ENCODE results near the gene DYNC1H1.

The DYNC1H1 gene

GRCh38 chr14:101939646-101940170 lies 24.7 kb upstream of the DYNC1H1 start:
- in situ Hi-C loops (cut with MboI; ENCODE audit: low sequenced_read_pairs): no loop called here

DNA sequence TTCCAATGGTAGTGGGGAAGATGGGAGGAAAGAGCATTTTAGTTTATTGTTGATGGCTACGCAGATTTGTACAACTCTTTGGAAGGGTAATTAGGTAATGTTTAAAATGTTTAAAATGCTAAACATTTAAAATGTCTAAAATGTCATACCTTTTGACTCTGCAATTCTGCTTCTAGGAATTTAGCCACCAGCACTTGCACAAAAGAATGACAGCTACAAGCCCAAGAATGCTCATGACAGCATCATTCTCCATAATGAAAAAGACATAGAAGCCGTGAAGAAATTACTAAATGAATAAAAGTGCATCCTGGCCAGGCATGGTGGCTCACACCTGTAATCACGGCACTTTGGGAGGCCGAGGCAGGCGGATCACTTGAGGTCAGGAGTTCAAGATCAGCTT lies 19.9 kb upstream of the DYNC1H1 start:
- in situ Hi-C loops (cut with MboI; ENCODE audit: low sequenced_read_pairs): no loop called here

DNA sequence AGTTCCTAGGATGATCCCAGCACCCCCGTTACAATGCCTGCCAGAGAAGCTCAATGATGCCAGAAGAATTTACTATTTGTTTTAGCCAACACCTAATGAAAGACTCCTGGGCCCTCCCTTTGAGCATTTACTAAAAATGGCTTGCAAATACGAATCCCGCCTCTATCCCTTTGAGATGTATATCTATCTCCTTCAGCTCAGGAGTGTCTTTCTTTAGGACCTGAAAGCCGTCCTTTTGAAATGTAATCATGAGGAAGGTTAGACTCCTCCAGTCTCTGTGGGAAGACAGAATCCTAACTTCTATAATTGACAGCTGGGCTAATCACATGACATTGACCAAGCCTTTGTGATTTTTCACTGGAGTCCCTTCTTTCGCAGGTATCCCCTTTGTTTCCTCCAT lies 19.2 kb upstream of the DYNC1H1 start:
- in situ Hi-C loops (cut with MboI; ENCODE audit: low sequenced_read_pairs): no loop called here

DNA sequence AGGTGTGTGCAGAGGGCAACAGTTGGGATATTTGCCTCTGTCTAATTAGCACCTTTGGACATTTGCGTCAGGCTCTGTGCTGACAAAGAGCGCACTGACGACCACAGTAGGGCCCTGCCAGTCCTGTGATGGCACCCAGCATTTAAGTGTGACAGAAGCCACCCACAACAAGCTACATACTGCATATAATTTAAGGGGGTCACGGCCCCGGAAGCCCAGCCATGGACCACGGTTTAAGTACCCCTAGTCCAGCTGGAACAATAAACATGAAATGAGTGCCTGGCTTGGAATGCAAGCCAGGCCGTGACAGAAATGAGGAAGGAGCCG lies 16.8 kb upstream of the DYNC1H1 start:
- in situ Hi-C loops (cut with MboI; ENCODE audit: low sequenced_read_pairs): no loop called here

- in situ Hi-C loops (cut with MboI; ENCODE audit: low sequenced_read_pairs): no loop called here
Measured at GRCh38 chr14:101947904-101948665, 16.3 kb upstream of the DYNC1H1 start.

GRCh38 chr14:101948666-101949216 lies 15.6 kb upstream of the DYNC1H1 start:
- in situ Hi-C loops (cut with MboI; ENCODE audit: low sequenced_read_pairs): no loop called here

- in situ Hi-C loops (cut with MboI; ENCODE audit: low sequenced_read_pairs): no loop called here
Measured at GRCh38 chr14:101950100-101950499, 14.3 kb upstream of the DYNC1H1 start.

GRCh38 chr14:101950516-101951215 lies 13.7 kb upstream of the DYNC1H1 start:
- in situ Hi-C loops (cut with MboI; ENCODE audit: low sequenced_read_pairs): no loop called here

GRCh38 chr14:101953151-101953550 lies 11.2 kb upstream of the DYNC1H1 start:
- in situ Hi-C loops (cut with MboI; ENCODE audit: low sequenced_read_pairs): no loop called here

DNA sequence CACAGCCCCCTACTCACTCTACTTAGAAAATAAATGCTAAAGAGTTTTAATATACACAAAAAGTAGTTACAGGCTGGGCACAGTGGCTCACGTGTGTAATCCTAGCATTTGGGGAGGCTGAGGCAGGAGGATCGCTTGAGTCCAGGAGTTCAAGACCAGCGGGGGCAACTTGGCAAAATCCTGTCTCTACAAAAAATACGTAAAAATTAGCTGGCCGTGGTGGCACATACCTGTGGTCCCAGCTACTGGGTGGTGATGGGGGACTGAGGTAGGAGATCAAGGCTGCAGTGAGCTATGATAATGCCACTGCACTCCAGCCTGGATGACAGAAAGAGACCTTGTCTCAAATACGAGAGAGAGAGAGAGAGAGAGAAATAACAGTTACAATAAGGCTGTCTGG lies 9.9 kb upstream of the DYNC1H1 start:
- in situ Hi-C loops (cut with MboI; ENCODE audit: low sequenced_read_pairs): no loop called here

DNA sequence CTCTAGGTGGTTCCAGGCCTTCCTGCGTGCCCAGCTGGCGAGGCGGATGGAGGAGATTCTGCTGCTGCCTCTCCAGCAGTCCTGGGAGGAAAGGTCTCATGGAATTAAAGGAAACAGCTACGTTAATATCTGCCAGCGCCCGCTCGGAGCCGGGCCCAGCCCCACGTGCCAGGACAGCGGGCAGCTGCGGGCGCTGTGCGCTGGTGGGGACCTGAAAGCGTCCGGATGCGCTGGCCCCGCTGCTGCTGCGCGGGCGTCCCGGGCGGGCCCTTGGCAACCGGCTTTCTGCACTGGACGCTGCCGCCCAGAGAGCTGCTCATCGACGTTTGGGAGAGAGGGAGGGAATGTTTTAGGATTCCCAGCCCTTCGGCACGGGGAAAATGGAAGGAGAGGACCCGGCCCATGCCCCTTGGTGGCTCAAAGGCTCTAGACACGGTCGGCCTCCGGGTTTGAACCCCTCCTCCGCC lies 8.6 kb upstream of the DYNC1H1 start:
- in situ Hi-C loops (cut with MboI; ENCODE audit: low sequenced_read_pairs): no loop called here

DNA sequence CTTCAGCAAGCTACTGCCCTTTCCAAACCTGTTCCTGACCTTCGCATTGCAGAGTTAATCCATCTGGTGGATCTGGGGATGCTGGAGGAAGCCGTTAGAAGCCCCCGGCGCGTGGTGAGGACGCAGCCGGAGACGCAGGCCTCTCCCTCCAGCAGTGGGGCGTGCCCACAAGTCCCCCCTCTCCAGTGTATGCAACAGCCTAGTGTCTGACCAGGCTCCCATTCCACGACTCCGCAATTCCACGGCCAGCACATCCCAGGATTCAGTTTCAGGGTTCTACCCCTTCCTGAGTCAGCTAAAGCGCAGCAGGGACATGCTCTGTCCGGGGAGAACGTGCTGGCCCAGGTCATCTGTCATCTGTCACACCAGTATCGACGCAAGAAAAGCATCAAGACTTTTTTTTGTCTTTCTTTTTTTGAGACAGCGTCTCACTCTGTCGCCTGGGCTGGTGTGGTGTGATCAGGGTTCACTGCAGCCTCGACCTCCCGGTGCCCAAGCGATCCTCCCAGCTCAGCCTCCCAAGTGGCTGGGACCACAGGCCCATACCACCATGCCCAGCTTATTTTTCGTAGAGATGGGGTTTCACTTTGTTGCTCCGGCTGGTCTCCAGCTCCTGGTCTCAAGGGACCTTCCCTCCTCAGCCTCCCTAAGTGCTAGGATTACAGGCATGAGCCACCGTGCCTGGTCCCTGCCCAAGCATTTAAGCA lies 8.0 kb upstream of the DYNC1H1 start:
- in situ Hi-C loops (cut with MboI; ENCODE audit: low sequenced_read_pairs): no loop called here

- in situ Hi-C loops (cut with MboI; ENCODE audit: low sequenced_read_pairs): no loop called here
Measured at GRCh38 chr14:101957406-101958234, 6.8 kb upstream of the DYNC1H1 start.

GRCh38 chr14:101958418-101959180 lies 5.8 kb upstream of the DYNC1H1 start:
- in situ Hi-C loops (cut with MboI; ENCODE audit: low sequenced_read_pairs): no loop called here

GRCh38 chr14:101959277-101959676 lies 5.1 kb upstream of the DYNC1H1 start:
- in situ Hi-C loops (cut with MboI; ENCODE audit: low sequenced_read_pairs): no loop called here

GRCh38 chr14:101960225-101960624 lies 4.1 kb upstream of the DYNC1H1 start:
- in situ Hi-C loops (cut with MboI; ENCODE audit: low sequenced_read_pairs): no loop called here

- in situ Hi-C loops (cut with MboI; ENCODE audit: low sequenced_read_pairs): no loop called here
Measured at GRCh38 chr14:101961011-101961721, 3.2 kb upstream of the DYNC1H1 start.

DNA sequence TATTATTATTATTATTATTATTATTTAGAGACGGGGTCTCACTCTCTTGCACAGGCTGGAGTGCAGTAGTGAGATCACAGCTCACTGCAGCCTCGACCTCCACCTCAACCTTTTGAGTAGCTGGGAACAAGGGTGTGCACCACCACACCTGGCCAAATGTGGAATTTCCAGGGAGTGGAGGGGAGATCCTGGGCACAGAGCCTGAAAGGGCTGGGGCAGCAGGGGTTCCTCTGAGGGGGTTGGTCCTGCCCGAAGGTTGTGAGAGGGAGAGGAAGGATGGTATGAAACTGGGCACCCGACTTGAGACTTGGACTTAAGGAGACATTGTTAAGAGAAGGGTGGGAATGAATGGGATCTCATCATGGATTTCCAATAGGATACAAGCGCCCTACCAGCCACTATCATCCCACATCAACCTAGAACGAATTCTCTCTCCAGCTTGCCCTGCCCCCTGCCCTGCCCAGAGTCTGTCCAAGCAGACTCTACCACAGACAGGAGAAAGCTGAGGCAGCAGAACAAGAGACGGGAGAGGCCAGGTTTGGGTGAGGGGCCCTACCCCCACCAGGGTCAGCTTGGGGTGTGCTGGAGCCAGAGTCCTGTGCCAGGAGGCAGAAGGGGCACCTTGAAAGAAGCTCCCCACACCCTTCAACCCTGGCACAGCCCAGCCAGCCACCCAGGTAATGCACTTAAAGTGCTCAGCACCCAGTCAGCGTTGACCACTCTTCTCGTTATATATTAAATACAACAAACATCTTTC lies 2.4 kb upstream of the DYNC1H1 start:
- in situ Hi-C loops (cut with MboI; ENCODE audit: low sequenced_read_pairs): no loop called here
